H1 (cell line): ENCODE measurements around the gene FBXO5. TPM values are rescaled to one million over a fixed set of nuclear protein-coding genes. Genes with fewer than 3 reads are reported as not detected.

Source experiments
- CTCF ChIA-PET: fragments of 300-600 bp; sonication (Branson Sonifier 250); formaldehyde crosslinking; loops from one replicate; lab custom pipeline; 2021; ENCODE audit not compliant: partially characterized antibody; lab: Charles Lee
- POLR2A ChIA-PET: fragments of 300-600 bp; sonication (Branson Sonifier 250); formaldehyde crosslinking; loops from one replicate; lab custom pipeline; 2021; ENCODE audit warnings: inconsistent platforms; ENCODE audit not compliant: partially characterized antibody; lab: Charles Lee
- DNase-seq, 2 experiments: peaks; one replicate each; pipeline versions ENCODE4 v3.0.0 to v3.0.0-alpha.2; 2010 to 2022; ENCODE audit warnings: low spot score in 2 of 2, low read depth in 1 of 2, mixed read lengths in 1 of 2
- FAIRE-seq: peaks from 2 replicates; lab custom pipeline; 2011; peaks lifted over from hg19 to GRCh38; lab: Jason Lieb, UNC
- H2AFZ ChIP-seq: 2 replicates; pipeline ENCODE4 v1.8.1; 2012; ENCODE audit warnings: low read length, inconsistent platforms
- H2AK5ac ChIP-seq: 2 replicates; pipeline ENCODE4 v1.6.1; 2013; ENCODE audit warnings: low read depth, low read length
- H2BK120ac ChIP-seq: replicated peaks from 2 replicates; pipeline ENCODE3; 2013; ENCODE audit warnings: low read depth, low read length, inconsistent platforms
- H2BK12ac ChIP-seq: 2 replicates; pipeline ENCODE4 v1.6.1; 2013; ENCODE audit warnings: low read depth, low read length
- H2BK15ac ChIP-seq: 2 replicates; pipeline ENCODE4 v1.6.1; 2013; ENCODE audit warnings: low read length
- H2BK20ac ChIP-seq: 2 replicates; pipeline ENCODE4 v1.6.1; 2013; ENCODE audit warnings: low read length
- H2BK5ac ChIP-seq: 2 replicates; pipeline ENCODE4 v1.6.1; 2013; ENCODE audit warnings: low read depth, low read length
- H3K14ac ChIP-seq: 2 replicates; pipeline ENCODE4 v1.6.1; 2013; ENCODE audit warnings: inconsistent platforms; ENCODE audit not compliant: insufficient read length
- H3K18ac ChIP-seq: 2 replicates; pipeline ENCODE4 v1.6.1; 2013; ENCODE audit warnings: low read length; ENCODE audit errors: extremely low read depth
- H3K23ac ChIP-seq: 2 replicates; pipeline ENCODE4 v1.6.1; 2013; ENCODE audit warnings: inconsistent platforms; ENCODE audit not compliant: insufficient read length
- H3K23me2 ChIP-seq: 2 replicates; pipeline ENCODE4 v1.6.1; 2013; ENCODE audit warnings: low read depth, low read length
- H3K27ac ChIP-seq: 2 replicates; pipeline ENCODE4 v1.6.1; 2011; ENCODE audit warnings: low read depth, low read length, inconsistent platforms
- H3K27me3 ChIP-seq, 4 experiments: replicated peaks in 1 of 4; 1 replicate in 1 of 4; 2 replicates in 3 of 4; pipeline versions ENCODE4 v1.6.1 to v1.8.1; 2011 to 2013; ENCODE audit warnings: low read length in 3 of 4, mild to moderate bottlenecking in 3 of 4, inconsistent platforms in 2 of 4, mixed read lengths in 2 of 4, moderate library complexity in 1 of 4; ENCODE audit not compliant: control insufficient read depth in 3 of 4, insufficient read depth in 3 of 4; ENCODE audit errors: extremely low read depth in 1 of 4
- H3K36me3 ChIP-seq, 4 experiments: 2 replicates each; pipeline versions ENCODE4 v1.6.1 to v1.8.1; 2011 to 2013; ENCODE audit warnings: mild to moderate bottlenecking in 4 of 4, low read length in 3 of 4, moderate library complexity in 2 of 4, control low read depth in 1 of 4, inconsistent platforms in 1 of 4; ENCODE audit not compliant: insufficient read depth in 4 of 4, control insufficient read depth in 2 of 4
- H3K4ac ChIP-seq: replicated peaks from 2 replicates; pipeline ENCODE3; 2013; ENCODE audit warnings: low read length, low read depth, mixed read lengths, inconsistent platforms; ENCODE audit not compliant: insufficient read length
- H3K4me1 ChIP-seq, 4 experiments: replicated peaks in 1 of 4; 1 replicate in 1 of 4; 2 replicates in 3 of 4; pipeline versions ENCODE4 v1.6.1 to v1.8.1; 2011 to 2013; ENCODE audit warnings: low read length in 3 of 4, inconsistent platforms in 2 of 4, mixed read lengths in 1 of 4; ENCODE audit not compliant: insufficient read depth in 4 of 4, control insufficient read depth in 3 of 4
- H3K4me2 ChIP-seq, 2 experiments: 2 replicates each; pipeline versions ENCODE4 v1.6.1 to v1.8.1; 2011 to 2013; ENCODE audit warnings: low read depth in 2 of 2, low read length in 2 of 2, control low read depth in 1 of 2, inconsistent platforms in 1 of 2, mild to moderate bottlenecking in 1 of 2; ENCODE audit not compliant: insufficient read depth in 1 of 2
- H3K4me3 ChIP-seq, 4 experiments: fragments of 200-600, 300-600 bp in 1 of 4; sonication (generic), shearing (Covaris generic), sonication (Bioruptor Twin) in 1 of 4; 2 replicates each; pipeline versions ENCODE4 v1.5.1 to v1.8.1; 2011 to 2016; ENCODE audit warnings: low read length in 4 of 4, low read depth in 3 of 4, control low read depth in 2 of 4, inconsistent platforms in 2 of 4, mild to moderate bottlenecking in 2 of 4, mixed read lengths in 1 of 4, moderate library complexity in 1 of 4; ENCODE audit not compliant: insufficient read depth in 2 of 4; ENCODE audit errors: extremely low read depth in 1 of 4
- H3K56ac ChIP-seq: replicated peaks from 2 replicates; pipeline ENCODE3; 2013; ENCODE audit warnings: low read depth, mild to moderate bottlenecking, mixed read lengths, low read length, inconsistent platforms; ENCODE audit not compliant: insufficient read length
- H3K79me1 ChIP-seq: 2 replicates; pipeline ENCODE4 v1.6.1; 2013; ENCODE audit warnings: low read depth, low read length, control low read depth
- H3K79me2 ChIP-seq, 2 experiments: 2 replicates each; pipeline versions ENCODE4 v1.6.1 to v1.8.1; 2012 to 2013; ENCODE audit warnings: low read length in 2 of 2, mild to moderate bottlenecking in 2 of 2, inconsistent platforms in 1 of 2; ENCODE audit not compliant: insufficient read depth in 2 of 2, control insufficient read depth in 1 of 2
- H3K9ac ChIP-seq, 4 experiments: replicated peaks in 1 of 4; 1 replicate in 1 of 4; 2 replicates in 3 of 4; pipeline versions ENCODE4 v1.6.1 to v1.8.1; 2011 to 2013; ENCODE audit warnings: low read depth in 3 of 4, low read length in 3 of 4, control low read depth in 2 of 4, mild to moderate bottlenecking in 2 of 4, moderate library complexity in 2 of 4, inconsistent platforms in 1 of 4; ENCODE audit errors: extremely low read depth in 1 of 4
- H3K9me3 ChIP-seq, 2 experiments: 2 replicates each; pipeline versions ENCODE4 v1.6.1 to v1.8.1; 2012 to 2013; ENCODE audit warnings: mild to moderate bottlenecking in 2 of 2, moderate library complexity in 2 of 2, control low read depth in 1 of 2, inconsistent platforms in 1 of 2, low read depth in 1 of 2, low read length in 1 of 2, mixed read lengths in 1 of 2; ENCODE audit not compliant: insufficient read depth in 2 of 2
- H4K20me1 ChIP-seq, 2 experiments: replicated peaks in 1 of 2; 2 replicates each; pipeline versions ENCODE3 to v1.8.1; 2011 to 2013; ENCODE audit warnings: inconsistent platforms in 2 of 2, low read length in 2 of 2, mild to moderate bottlenecking in 1 of 2; ENCODE audit not compliant: insufficient read depth in 2 of 2, control insufficient read depth in 1 of 2
- H4K5ac ChIP-seq: 2 replicates; pipeline ENCODE4 v1.6.1; 2013; ENCODE audit warnings: low read length, low read depth, mixed read lengths, inconsistent platforms; ENCODE audit not compliant: insufficient read length
- H4K8ac ChIP-seq: 2 replicates; pipeline ENCODE4 v1.8.0; 2013; ENCODE audit warnings: mild to moderate bottlenecking, moderate library complexity, low read length, inconsistent platforms; ENCODE audit not compliant: insufficient read depth; ENCODE audit errors: extremely low read depth
- H4K91ac ChIP-seq: replicated peaks from 2 replicates; pipeline ENCODE3; 2013; ENCODE audit warnings: low read length, mixed read lengths, inconsistent platforms; ENCODE audit not compliant: insufficient read length
- CBX8 ChIP-seq: fragments of 300-800, 300-1000 bp; sonication (generic); IDR thresholded peaks from 2 replicates; pipeline ENCODE4 v1.7.1; 2016; ENCODE audit warnings: low read depth, low read length, borderline replicate concordance
- CHD2 ChIP-seq: IDR thresholded peaks from 2 replicates; pipeline ENCODE4 v1.6.1; 2012; ENCODE audit warnings: low read length, improper control_type of control experiment
- KDM1A ChIP-seq: fragments of 200-600, 300-600 bp; sonication (generic); IDR thresholded peaks from 2 replicates; pipeline ENCODE4 v1.7.1; 2016; ENCODE audit warnings: mild to moderate bottlenecking, low read length, borderline replicate concordance
- MAFK ChIP-seq: IDR thresholded peaks from 2 replicates; pipeline ENCODE4 v1.6.1; 2012; ENCODE audit warnings: low read depth, mild to moderate bottlenecking, improper control_type of control experiment, low read length
- NRF1 ChIP-seq: IDR thresholded peaks from 2 replicates; pipeline ENCODE4 v1.6.1; 2011; ENCODE audit warnings: mild to moderate bottlenecking, low read depth, low read length, improper control_type of control experiment
- polyA plus RNA-seq, 7 experiments: library from polyadenylated mRNA; depleted of rRNA in 3 of 7; stranded (reverse) in 5 of 7; unstranded in 2 of 7; fragments of >200 nt in 5 of 7; fragments of 200-250 nt in 2 of 7; gene quantifications; 1 replicate in 5 of 7; 2 replicates in 1 of 7; 4 replicates in 1 of 7; pipeline versions ENCODE4 v1.2.1 to v1.2.3, GENCODE V29; 2011 to 2013; ENCODE audit warnings: missing spikeins in 2 of 7, mixed read lengths in 2 of 7
- total RNA-seq: library from RNA; stranded (reverse); fragmentation: NEBNext Ultra II Directional; extraction: Animal tissue kit (Norgen Biotek cat#: 25700); gene quantifications from 2 replicates; pipeline ENCODE4 v1.2.1, GENCODE V29; 2021
- TF ChIP-seq, protein P1 (sequence below): IDR thresholded peaks from 2 replicates; pipeline ENCODE4 v1.6.1; 2012; ENCODE audit warnings: inconsistent platforms

Gene FBXO5
- total and polyA plus RNA-seq, 2 of the 8 experiments (the other 6 are each of a cell fraction or from before 2014, with no cell fraction given), result 13.7 to 55.1 TPM

GRCh38 chr6:152941746-152942145, 41.1 kb downstream of the FBXO5 start:
- H4K20me1 ChIP-seq, result no peaks in the 10 kb centered on the region
- no peak for DNase-seq
- no peak overlapping the region for H4K8ac ChIP-seq
- no peak overlapping the region for H3K4ac ChIP-seq
- H2BK5ac ChIP-seq, result no peak overlapping the region
- POLR2A ChIA-PET, result no interaction called here
- H4K91ac ChIP-seq, result no peak overlapping the region
- H3K4me3 ChIP-seq, result no peak overlapping the region
- H2AFZ ChIP-seq, result no peak overlapping the region
- no peaks in the 10 kb centered on the region for H3K9me3 ChIP-seq
- H3K27ac ChIP-seq, result no peak overlapping the region
- no peak overlapping the region for H2AK5ac ChIP-seq
- H3K23ac ChIP-seq, result no peak overlapping the region
- no peaks in the 10 kb centered on the region for H3K23me2 ChIP-seq
- no peak for TF ChIP-seq CBX8
- TF ChIP-seq CHD2, result no peak
- TF ChIP-seq, protein P1, sequence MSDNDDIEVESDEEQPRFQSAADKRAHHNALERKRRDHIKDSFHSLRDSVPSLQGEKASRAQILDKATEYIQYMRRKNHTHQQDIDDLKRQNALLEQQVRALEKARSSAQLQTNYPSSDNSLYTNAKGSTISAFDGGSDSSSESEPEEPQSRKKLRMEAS, result no peak
- no peak for TF ChIP-seq NRF1
- no peak for TF ChIP-seq MAFK
- TF ChIP-seq KDM1A, result no peak
- TF ChIP-seq, all 59 proteins: peak for 0
- H3K9ac ChIP-seq, result no peak overlapping the region
- H3K4me2 ChIP-seq, result no peak overlapping the region
- H2BK12ac ChIP-seq, result no peak overlapping the region
- no peak overlapping the region for H3K56ac ChIP-seq
- no peak overlapping the region for H2BK15ac ChIP-seq
- no peaks in the 10 kb centered on the region for H3K79me1 ChIP-seq
- H4K5ac ChIP-seq, result no peak overlapping the region
- no peak for FAIRE-seq
- H3K4me1 ChIP-seq, result no peaks in the 10 kb centered on the region; a peak in 1 of 7 replicates
- H3K18ac ChIP-seq, result no peak overlapping the region
- H2BK20ac ChIP-seq, result no peak overlapping the region
- H3K27me3 ChIP-seq, result no peaks in the 10 kb centered on the region
- CTCF ChIA-PET, result interaction anchor here (1.3 to 7.6 kb wide), 5 partner anchors 12 to 78 kb away, joined by 3 to 33 read pairs (median 5); no protein-coding TSS in a partner anchor
- no peaks in the 10 kb centered on the region for H3K79me2 ChIP-seq
- no peak overlapping the region for H3K14ac ChIP-seq
- H2BK120ac ChIP-seq, result no peak overlapping the region
- no peaks in the 10 kb centered on the region for H3K36me3 ChIP-seq
